GM21390 (cell line): ENCODE results near the gene POLR2H.

ENCODE experiments used
- ATAC-seq: cut with Tn5 transposase; IDR thresholded peaks from one replicate; pipeline ENCODE4 v1.9.1; 2021; ENCODE audit not compliant: unreplicated experiment

POLR2H gene

DNA sequence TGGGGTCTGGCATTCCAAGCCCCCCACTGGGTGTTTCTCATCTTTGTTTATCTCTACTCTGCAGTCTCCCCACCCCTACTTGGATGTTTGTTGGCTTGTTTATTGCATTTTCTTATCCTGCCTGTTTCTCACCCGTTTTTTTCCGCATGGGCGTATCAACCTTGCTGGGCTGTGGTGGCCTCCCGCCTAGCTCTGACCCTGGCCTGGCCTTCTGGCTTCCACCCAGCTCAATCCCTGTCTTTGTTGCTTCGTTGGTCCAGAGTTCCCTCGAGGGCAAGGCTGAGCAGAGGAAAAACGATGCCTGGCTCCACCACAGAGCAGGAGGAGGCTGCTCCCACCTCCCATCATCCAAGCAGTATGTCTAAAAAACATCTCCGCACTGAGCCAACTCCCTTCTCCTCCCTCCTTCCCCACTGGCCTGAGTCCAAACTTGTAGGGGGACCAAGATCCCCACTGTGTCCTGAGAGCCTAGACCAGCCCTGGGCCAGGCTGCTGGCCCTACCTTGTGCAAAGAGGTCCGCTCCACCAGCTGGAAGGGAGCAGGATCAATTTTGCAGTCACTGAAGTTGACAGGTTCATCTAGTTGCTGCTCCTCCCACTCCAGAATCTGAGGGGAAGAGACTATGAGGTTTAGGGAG, 9.9 kb upstream of the POLR2H start:
- no peak for ATAC-seq

DNA sequence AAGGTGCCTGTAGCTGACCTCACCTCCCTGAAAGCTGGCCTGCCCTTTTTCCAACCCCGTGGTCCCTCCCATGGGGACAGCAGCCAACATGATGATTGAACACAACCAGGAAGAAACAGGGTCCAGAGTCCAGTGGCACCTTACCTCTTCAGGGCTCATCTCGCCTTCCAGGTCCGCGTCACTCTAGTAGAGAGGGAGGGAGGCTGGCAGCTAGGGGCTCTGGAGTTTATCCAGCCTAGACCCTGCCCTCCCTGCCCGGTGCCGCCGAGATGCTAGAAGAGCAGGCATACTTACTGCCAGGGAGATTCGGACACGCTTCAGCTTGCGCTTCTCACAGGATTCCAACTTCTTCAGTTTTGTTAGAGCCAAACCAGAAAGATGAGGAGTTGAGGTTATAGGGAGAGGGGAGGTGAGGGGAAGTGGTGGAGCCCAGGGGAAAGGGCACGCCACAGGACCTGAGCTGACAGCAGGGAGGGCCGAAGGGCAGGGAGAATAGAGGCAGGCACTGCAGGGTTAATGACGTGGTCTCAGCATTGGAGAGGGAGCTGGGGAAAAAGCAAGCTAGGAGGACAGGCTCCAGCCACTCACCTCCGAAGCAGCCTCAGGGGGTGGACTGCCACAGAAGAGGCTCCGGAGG, 9.2 kb upstream of the POLR2H start:
- no peak for ATAC-seq

DNA sequence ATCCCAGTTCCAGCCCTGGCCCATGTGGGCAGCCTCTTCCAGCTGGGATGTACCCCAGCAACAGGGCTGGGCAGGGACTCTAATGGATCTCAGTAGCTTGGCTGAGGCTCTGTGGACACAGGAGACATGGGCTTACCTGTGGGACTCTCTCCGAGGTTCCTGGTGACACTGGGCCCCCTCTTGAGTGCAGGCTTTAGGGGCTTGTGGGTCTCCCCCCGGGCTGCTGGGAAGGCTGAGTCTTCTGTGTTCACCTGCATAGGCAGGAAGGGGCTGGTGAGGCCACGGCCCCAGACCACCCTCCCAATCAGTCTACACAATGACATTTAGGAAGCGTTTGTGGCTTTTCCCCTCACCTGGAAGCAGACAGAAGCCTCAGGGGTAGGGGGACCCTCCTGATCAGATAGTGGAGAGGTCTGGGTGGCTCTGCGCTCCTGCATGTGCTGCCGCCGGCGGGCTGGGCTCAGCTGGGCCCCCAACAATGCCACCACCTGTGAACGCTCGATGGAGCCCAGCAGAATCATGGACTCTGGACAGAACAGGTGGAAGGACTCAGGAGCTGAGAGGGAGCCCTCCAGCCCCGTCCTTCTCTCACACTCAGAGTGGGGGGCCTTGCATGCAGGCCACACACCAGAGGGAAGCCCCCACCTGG, 8.5 kb upstream of the POLR2H start:
- ATAC-seq, result no peak

- ATAC-seq, result no peak
These were observed 8.0 kb upstream of the POLR2H start for GRCh38 chr3:184353546-184353941.

DNA sequence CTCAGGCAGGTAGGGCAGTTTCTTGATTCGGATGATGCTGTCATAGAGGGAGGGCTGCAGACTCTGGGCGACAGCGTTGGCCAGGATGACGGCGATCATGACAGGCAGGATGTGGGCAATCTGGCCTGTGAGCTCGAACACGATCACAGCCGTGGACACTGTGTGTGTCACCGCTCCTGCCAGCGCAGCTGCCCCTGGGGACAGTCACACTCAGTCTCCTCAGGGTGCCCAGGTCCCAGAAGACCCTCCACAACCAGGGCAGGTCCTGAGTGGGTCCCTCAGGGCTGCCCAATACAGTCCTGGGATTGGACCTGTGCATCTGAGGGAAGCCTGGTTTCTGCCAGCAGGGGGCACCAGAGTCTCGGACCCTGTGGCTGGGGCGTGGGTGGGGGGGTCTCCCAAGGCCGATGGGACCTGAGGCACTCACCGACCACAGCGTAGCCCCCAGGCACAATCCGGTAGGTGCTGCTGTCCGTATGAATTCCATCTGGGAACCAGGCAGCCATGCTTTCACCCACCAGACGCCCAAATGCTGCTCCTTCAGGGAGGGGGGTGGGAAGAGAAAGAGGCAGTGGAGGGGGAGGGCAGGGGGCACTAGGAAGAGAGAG, 7.3 kb upstream of the POLR2H start:
- ATAC-seq, result no peak

DNA sequence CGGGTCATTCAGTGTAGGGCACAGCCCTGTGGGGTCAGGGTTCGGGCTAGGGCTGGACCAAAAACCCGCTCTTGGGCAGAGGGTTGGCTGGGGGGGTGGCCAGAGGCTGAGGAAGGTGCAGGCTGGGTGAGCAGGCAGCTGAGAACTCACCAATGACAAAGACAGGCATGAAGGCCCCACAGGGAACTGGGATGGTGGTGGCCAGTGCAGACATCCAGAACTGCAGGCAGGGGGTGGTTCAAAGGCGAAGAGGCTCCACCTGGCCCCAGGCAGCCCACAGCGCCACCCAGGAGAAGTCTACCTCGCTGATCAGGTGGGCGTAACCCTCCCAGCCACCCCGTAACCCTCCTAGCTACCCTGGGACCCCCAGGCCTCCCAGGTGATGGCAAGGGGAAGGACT, 6.8 kb upstream of the POLR2H start:
- no peak for ATAC-seq

GRCh38 chr3:184355261-184356040, 6.1 kb upstream of the POLR2H start:
- no peak for ATAC-seq

DNA sequence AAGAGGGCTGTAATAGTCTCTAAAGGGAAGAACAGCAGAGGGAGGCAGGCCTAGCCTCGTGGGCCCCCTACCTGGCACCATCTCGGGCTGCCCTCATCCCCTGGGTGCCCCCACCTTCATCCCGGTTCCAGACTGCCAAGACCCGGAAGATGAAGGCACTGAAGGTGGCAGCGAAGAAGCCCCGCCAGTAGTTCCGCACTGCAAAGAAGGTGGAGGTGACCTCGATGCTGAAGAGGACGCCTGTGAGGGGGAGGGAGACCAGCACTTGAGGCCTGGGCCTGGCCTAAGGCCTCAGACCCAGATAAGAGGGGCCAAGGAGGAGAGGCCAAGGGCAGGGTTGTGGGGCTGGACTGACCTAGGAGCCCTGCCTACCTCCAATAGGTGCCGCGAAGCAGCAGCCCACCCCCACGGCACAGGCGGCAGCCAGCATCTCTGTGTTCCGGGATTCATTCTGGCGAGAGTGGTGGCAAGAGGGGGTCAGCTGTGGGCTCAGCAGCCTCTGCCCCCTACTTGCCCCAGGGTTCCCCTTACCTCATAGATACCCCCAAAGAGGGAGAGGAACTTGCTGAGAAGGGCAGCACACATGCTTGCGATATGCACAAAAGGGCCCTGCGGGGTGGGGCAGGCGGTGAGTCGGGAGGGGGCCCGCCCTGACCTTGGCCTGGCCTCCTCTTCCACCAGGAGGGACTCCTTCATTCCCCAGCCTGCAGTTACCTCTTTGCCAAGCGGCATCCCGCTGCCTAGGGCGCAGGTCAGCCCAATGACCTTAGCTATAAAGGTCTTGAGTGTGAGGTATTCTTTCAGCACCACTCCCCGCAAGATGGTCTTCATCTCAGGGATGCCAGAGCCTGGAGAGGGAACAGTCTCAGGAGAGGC, 4.0 kb upstream of the POLR2H start:
- ATAC-seq, result no peak

- no peak for ATAC-seq
These were observed 3.3 kb upstream of the POLR2H start for GRCh38 chr3:184358124-184358767.

- ATAC-seq, result no peak
These were observed 2.6 kb upstream of the POLR2H start for GRCh38 chr3:184358921-184359350.

DNA sequence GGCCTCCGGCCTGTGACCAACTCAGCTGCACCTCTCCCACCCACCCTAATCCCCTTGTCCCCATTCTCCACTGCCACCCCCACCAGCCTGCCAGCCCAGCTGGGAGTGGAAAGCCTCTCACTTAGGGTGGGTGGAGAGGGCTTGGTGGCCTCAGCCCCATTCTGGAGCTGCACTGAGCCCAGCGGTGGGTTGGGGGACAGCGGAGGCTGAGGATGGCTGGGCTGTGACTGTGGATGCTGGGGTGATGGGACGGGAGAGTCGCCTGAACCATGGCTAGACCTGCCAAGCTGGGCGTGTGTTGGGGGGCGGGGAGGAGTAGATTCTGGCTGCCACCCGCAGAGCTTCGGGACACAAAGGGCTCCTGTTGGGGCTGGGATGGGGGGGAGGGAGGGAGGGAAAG, 1.9 kb upstream of the POLR2H start:
- ATAC-seq, result no peak

DNA sequence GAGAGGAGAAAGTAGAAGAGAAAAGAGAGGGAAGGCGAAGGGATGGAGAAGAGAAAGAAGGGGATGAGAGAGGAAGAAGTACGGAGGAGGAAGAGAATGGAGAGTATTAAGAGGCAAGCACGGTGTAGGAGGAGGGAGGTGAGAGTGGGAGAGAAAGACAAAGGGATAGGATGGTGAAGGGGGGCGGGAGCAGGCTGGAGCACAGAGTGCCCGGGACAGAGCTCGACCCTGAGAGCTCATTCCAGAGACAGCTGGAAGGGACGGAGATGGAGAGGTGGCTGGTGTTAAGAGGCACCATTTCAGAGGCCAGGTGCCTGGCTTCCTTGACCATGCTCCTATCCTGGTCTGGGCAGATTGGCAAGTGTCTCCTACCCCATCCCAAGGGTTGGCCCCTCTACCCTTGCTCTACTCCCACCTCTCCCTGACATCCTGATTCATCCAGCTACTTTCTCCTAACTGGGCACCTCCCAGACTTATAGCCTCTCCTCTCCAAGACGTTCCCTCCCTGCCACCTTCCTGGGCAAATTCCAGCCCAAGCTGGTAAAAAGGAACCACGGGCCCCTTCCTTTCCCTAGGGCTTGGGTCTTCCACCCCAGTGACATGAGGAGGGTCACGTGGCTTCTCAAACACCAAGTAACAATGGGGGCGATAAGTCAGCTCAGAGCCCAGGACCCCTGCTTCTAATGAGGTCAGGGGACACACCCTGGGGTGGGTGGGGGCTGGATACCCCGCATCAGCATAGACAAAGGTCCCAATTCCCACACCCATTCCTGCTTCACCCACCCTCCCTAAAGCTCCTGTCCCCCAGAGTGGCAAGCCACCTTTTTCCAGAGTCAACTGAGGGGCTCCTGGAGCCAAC, 1.2 kb upstream of the POLR2H start:
- no peak for ATAC-seq

- peak; percentile 4 for ATAC-seq
These were observed 480 bp upstream of the POLR2H start for GRCh38 chr3:184360929-184361531.

- peak; percentile 3 for ATAC-seq
These were observed 590 bp downstream of the POLR2H start for GRCh38 chr3:184361932-184362667.

GRCh38 chr3:184362668-184363546, 1.4 kb downstream of the POLR2H start:
- ATAC-seq, result peak; percentile 82

DNA sequence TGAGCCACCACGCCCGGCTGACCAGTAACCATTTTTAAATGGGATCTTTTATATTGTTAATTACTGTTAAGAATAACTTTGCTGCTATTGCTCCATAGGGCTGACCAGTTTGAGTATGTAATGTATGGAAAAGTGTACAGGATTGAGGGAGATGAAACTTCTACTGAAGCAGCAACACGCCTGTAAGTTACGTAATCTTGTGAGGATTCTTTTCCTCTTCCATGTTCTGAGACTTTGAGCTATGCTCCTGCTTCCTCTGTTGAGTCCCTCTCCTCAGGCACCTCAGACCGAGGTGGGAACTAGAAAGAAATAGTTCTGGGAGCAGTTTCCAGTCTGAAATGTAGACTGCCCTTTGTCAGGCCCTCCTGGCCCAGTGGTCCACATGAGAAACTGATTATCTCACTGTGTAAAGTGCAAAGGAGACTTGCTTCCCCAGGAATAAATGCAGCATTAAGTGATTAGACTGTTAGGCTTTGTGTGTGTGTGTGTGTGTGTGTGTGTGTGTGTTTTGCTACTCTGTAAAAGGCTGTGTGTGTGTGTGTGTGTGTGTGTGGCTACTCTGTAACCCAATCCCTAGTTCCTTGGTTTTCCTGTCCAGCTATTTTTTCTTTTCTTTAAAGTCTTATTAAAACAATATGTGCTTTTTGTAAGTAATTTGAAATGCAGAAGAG, 5.2 kb downstream of the POLR2H start:
- no peak for ATAC-seq
